ENCODE data around the gene BANP.

Gene BANP

GRCh38 chr16:87948735-87949070, 2.5 kb upstream of the BANP start:
- no peak for DNase-seq

DNA sequence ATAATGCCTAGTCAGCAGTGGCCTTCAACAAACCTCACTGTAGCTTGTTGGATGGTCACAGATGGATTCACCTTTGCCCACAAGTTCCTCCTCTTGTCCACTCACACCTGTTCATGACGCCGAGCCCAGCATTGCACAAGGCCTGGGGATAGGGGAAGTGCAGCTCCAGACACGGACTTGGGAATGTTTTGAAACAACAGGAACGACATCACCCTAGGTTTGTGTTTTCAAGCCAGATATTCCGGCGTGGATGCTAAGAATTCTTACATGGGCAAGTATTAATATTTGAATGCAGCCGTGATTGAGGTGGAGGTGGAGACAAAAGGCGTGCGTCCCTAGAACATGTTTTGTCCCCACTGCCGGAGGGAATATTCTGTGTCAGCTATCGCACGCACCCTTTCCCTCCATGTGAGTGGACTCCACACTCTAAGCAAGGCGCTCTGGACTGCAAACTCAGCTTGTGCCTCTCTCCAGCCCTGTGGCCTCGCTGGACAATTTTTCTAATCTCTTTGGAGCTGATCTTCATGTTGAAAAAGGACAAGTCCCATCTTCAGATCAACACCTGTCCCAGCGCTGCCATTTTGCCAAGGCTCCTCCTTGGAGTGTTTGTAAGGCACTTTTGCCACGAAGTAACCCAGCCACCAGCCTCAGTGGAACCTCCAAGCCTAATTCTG, 2.0 kb upstream of the BANP start:
- DNase-seq, result no peak

- peak in 3 of 58 donors; percentile 34 to 56 (median 50) for DNase-seq
Measured at GRCh38 chr16:87951552-87952538, 611 bp downstream of the BANP start.

GRCh38 chr16:87952751-87953150, 1.5 kb downstream of the BANP start:
- DNase-seq, result no peak

- DNase-seq, result peak in 1 of 58 donors; percentile 19
Measured at GRCh38 chr16:87953308-87954215, 2.3 kb downstream of the BANP start.

GRCh38 chr16:87954361-87954760, 3.1 kb downstream of the BANP start:
- DNase-seq, result peak in 3 of 58 donors; percentile 9 to 12 (median 11)

DNA sequence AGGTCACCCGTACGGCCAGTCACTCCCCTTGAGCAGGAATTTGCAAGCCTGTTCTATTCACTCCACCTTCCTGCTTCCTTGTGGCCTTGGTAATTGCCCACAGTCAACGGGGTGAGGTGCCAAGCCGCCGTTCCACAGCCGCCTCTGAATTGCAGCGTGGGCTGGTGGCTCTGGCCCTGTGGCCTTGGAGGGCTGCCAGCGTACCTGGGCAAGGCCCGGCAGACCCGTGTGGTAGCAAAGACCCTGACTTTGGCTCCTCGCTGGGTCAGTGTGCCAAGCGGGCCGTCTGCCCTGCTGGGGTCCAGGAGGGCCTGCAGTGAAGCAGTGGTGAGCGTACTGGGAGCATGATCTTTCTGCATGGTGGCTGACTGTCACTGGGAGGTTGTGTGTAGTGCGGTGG, 3.6 kb downstream of the BANP start:
- DNase-seq, result no peak

DNA sequence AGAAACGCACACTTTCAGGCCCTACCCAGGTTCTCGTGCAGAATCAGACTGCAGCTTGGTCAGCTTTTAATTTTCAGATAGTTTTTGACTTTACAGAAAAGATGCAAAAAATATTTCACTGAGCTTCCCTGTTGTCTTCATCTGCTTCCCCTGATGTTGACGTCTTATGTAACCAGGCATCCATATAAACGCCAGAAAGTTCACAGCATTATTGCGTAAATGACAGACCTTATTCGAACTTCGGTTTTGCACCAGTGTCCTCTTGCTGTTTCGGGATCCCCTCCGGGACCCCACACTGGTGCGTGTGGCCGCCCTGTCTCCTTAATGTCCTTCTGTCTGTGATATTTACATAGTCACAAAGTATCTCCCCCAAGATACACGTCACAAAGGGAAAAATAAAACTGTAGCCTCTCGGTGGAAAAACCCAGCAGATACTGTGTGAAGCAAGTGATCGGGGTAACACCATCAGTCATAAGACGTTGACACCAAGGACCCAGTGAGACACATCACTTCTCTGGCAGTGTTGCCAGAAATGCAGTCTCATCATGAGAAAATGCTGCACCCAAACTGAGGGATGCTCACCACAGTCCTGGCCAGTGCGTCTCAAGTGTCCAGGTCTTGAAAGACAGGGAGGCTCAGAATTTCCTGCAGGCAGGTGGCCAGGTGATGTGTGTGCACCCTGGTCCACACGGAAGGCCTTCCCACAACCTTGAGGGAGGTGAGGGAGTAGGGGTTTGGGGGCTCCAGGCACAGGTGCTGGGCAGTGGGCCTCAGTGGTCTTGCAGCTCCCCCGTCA, 4.3 kb downstream of the BANP start:
- DNase-seq, result no peak

DNA sequence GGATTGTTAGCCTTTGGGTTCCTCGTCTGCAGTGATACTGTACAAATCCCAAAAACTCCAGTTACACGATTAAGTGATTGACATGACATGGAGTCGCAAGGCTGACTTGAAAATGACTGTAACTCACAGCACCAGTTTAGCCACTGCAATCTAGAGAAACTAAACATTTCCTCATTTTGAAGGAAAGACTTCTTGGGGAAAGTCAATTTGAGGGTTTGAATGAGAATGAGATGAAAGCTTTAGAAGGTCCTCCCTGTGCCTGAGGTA, 4.8 kb downstream of the BANP start:
- DNase-seq, result no peak

- DNase-seq, result peak in 8 of 58 donors; percentile 14 to 48 (median 24)
Measured at GRCh38 chr16:87956365-87957231, 5.4 kb downstream of the BANP start.

DNA sequence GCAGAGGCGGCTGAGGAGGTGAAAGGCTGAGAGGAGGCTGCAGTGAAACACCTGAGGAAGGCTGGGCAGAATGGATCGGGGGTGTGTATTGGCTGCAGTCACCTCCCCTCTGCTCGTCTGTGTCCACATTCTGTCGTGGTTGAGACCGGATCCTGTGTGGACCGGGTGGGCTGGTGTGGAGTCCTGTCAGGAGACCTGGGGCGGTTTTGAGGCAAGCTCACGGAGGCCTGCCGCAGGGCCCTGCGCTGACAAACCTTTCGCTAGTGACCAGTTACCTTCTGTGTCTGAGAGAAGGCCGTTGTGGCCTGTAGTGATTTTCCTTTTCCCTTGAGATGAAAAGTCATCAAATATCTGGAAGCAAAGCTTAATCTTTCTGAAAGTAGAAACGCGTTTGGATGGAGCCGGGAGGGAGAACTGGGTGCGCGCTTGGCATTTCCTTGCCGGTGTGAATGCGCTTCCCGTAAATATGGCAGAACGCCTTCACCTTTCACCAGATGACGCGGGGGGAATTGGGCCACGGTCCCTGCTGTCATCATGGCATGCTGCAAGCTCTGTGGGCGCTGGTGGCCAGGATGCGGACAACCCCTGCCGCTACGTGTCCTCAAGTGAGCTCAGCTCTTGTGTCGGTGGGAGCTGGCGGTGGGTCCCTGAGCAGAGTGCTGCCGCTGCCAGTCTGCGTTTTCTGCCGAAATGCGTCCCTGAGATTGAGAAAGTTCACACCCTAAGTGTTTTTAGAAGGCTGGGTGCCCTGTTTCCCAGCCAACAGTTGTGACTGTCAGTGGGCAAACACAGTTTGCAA, 6.3 kb downstream of the BANP start:
- DNase-seq, result no peak

DNA sequence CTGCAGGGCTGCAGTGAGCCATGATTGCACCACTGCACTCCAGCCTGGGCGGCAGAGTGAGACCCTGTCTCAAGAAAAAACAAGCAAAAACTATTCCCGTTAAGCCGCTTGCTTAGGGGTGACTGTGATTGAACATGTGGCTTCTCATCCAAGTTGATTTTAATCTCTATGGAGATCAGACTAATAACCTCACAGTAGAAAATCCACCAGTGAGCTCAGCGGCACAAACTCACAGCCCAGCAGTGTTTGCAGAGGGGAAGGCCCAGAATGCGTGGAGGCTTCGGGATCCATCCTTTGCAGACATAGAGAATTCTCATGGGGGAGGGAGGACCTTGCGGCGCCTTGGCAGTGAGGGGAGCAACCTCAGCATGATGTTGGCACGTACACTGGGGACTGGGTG, 7.4 kb downstream of the BANP start:
- no peak for DNase-seq

- no peak for DNase-seq
Measured at GRCh38 chr16:87959391-87959990, 8.3 kb downstream of the BANP start.

DNA sequence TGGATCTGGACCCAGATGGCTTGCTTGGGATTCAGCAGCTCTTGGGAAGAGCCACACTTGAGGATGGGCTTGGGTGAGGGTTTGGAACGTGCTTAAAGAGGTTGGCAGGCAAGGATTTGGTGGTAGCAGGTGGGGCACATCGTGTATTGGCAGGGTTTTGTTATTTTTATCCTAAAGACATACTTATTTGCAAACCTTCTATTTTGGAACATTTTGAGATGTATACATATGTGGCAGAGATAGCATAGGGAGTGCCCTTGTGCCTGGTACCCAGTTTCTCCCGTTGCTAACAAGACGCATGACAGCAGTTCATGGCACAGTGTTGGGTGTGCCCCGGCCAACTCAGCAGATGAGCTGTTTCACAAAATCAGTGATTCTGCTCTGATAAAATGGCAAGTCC, 9.1 kb downstream of the BANP start:
- no peak for DNase-seq

- DNase-seq, result no peak
Measured at GRCh38 chr16:87960852-87961251, 9.6 kb downstream of the BANP start.

DNA sequence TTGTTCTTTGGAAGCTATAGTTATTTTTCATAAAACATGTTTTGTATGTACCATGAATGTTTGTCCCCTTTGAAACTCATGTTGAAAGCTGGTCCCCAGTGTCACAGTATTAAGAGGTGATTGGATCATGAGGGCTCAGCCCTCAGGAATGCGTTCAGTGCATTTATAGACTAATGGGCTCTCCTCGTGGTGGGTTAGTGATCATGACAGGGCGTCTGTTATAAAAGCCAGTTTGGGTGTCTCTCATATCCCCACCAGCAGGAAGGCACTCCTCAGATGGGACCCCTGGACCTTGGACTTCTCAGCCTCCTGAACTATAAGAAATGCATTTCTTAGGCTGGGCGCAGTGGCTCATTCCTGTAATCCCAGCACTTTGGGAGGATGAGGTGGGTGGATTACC, 10.4 kb downstream of the BANP start:
- DNase-seq, result no peak

DNA sequence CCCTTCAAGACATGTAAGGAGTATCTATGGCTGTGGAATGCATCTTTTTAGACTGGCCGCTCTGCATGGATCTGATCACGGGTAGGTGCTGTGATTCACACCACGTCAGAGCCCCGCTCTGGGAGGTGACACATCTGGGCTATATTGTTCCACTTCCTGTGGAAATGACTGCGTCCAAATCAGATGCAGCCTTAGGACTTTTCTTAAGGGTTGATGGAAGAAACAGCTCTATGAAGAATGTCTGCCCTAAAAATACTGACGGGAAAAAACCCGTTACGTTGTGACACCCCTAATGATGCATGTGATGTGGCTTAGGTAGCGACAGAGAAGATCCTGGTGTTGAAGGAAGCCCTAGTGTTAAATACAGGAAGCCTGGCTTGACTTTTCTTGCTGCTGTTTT, 12.2 kb downstream of the BANP start:
- DNase-seq, result no peak

GRCh38 chr16:87964049-87964659, 12.9 kb downstream of the BANP start:
- no peak for DNase-seq
